HG03457 (cell line): ENCODE data around the gene NKAIN4.

Experiments
- ATAC-seq: cut with Tn5 transposase; IDR thresholded peaks from one replicate; pipeline ENCODE4 v1.9.1; 2021; ENCODE audit warnings: moderate number of reproducible peaks; ENCODE audit not compliant: unreplicated experiment

NKAIN4 gene

DNA sequence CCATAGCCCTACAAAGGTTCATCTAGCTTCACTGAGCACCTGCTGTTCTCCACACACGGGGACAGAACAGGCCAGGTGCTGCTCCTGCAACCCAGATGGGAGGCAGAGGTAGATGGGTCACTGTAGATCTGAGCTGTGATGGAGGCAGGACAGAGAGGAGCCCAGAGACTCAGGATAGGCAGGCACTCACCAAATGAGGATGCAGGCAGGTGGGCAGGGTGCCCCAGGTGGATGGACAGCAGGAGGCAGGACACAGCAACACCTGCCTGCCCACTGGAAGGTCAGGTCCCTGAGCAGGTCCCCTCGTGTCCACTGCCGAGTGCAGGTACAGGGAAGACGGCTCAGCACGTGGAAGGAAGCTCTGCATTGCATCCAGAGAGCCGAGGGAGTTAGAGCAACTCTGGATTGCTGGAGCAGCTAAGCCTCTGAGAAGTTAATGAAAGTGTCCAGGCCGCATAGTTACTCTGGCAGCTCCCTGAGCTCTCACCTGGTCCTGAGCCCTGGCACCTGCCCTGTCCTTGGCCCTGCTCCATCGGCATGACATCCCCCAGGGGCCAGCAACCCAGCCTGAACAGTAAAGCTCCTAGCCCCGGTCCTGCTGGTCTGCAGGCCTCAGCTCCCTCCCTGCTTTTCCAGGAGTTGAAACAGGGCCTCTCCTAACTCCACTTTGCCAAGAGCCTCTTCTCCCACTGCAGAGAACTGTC is 33.4 kb downstream of the NKAIN4 start:
- no peak for ATAC-seq

DNA sequence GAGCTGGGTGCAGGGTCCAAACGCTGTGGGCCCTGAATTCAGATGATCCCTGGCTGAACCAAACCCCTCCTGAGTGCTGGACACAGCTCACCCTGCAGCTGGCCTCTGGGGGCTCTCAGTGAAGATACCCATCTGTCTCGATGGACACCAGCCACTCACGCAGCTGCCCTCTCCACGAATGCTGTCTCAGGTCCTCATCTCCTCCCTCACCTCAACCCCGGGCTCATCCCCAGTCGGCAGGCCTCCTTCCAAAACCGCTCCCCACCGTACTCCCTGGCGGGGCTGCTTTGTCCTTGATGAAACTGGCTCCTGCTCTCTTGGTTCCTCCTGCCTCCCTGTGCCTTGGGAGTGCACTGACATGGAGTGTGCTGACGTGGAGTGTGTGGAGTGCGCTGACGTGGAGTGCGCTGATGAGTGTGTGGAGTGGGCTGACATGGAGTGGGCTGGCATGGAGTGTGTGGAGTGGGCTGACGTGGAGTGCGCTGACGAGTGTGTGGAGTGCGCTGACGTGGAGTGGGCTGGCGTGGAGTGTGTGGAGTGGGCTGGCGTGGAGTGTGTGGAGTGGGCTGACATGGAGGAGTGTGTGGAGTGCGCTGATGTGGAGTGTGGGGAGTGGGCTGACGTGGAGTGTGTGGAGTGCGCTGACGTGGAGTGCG is 34.3 kb downstream of the NKAIN4 start:
- ATAC-seq, result no peak

- ATAC-seq, result no peak
Observed at GRCh38 chr20:63219447-63219821, 34.8 kb downstream of the NKAIN4 start.

DNA sequence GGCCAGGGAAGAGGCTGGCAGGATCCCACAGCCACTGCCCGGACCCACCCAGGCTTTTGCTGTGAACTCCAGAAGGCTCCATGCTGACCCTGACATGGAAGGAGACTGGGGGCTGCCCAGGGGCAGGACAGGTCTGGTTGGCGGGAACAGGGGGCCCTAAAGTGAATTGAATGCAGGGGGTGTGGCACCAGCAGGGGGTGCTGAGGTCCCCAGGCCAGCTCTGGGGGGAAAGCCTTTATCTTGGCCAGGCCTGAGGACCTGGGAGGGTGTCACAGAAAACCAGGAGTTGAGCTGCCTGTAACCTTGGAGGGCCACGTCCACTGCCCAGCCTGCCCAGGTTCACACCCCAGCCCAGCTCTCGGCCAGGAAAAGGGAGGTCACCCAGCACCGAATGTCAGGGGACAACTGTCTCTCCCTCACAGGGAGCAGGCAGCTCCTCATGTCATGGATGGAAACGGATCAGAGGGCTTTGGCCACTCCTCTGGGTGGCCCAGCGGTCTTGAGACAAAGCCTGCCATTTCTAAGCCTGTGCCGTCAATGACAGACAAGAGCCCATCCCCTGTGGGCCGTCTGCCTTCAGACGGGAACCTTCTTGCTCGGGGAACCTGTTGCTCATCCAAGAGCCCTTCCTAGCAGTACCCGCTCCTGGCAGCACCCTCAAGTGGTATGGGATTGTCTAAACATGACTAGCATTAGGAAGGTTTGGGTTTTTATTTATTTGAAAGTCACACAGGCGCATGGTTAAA is 35.4 kb downstream of the NKAIN4 start:
- no peak for ATAC-seq

DNA sequence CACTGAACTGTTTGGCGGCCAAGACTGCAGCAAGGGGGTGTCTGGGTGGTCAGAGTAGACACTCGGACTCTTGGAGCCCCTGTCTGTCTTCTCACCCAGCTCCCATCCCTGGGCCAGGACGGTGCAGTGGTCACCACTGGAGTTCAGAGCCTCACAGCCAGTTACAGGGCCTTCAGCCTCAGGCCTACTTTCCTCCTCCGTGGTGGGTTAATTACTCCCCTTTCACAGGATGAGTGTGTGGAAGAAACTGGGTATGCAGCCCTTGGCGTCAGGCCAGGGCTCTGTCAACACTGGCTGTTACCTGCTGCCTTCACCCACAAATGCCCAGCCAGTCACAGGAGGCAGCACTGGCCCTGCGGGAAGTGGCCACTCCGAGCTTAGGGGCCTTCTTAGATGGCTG is 36.6 kb downstream of the NKAIN4 start:
- ATAC-seq, result no peak

GRCh38 chr20:63216849-63217471 is 37.3 kb downstream of the NKAIN4 start:
- no peak for ATAC-seq

- peak; percentile 62 for ATAC-seq
Observed at GRCh38 chr20:63216041-63216848, 38.0 kb downstream of the NKAIN4 start, which contains the start of gene YTHDF1. Gene YTHDF1 (minus strand): TSS chr20:63216131. CDS start chr20:63215892, 239 bp downstream.

DNA sequence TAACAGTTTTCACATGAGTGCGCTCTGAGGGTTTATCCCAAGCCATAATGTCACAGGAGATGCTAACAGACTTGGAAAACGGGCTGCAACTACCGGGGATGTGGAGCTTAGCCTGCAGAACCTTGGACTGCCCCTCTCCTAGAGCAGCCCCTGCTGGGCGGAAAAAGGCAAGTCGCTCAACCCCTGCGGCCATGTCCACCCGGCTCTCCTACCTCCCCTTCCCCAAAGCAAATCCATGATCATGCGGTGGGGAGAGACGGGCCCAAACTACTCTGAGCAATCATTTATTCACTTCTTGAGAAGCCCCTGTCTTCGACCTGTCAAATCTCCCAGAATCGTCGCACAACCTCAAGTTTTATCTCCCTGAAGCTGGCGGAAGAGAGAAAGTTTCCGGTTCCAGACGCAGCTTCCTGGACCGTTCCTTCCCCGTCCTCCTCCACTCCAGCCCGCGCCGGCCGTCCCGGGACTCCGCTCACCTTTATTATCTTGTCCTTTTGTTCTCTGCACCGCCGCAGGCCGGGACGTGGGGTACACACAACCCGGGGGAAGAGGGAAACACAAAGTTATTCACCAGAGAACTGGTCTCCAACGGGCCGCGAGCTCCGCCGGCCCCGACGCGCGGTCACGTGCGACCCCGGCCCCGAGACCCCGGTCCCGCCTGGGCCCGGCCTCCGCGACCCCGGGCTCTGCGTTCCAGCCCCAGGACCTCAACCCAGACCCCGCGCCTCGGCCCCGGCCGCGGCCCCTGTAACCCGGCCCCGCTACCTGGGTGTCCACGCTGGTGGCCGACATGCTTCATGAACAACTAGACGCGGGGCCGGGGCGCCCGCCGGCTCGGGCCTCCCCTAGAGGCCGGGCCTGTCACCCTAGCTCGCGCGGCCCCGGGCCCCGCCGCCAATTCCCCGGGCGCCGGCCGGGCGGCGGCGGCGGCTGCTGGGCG is 38.9 kb downstream of the NKAIN4 start:
- ATAC-seq, result no peak

DNA sequence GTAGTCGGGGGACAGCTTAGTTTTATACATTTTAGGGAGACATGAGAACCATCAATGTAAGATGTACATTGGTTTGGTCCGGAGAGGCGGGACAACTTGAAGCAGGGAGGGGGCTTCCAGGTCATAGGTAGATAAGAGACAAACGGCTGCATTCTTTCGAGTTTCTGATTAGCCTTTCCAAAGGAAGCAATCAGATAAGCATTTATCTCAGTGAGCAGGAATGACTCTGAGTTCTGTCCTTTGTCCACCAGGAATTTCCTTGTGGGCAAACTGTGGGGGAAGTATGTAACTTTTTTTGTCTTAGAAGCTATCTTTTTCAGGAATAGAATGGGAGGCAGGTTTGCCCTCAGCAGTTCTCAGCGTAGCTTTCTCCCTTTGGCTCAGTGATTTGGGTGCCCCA is 39.7 kb downstream of the NKAIN4 start:
- no peak for ATAC-seq

DNA sequence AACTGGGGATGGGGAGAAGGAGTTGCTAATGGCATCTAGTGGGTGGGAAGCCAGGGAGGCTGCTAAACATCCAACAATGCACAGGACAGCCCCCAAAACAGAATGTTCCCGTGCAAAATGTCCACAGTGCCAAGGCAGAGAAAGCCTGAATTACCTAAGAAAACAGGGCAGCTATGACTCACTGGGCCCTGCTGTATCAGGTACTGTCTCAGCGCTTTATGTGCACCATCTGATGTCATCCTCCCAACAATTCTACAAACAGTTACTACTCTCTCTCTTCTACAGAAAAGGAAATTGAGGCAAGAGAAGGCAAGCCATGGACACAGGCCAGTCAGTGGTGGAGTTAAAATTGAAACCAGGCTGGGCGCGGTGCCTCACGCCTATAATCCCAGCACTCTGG is 41.5 kb downstream of the NKAIN4 start:
- no peak for ATAC-seq

GRCh38 chr20:63212393-63212730 is 41.9 kb downstream of the NKAIN4 start:
- ATAC-seq, result no peak

DNA sequence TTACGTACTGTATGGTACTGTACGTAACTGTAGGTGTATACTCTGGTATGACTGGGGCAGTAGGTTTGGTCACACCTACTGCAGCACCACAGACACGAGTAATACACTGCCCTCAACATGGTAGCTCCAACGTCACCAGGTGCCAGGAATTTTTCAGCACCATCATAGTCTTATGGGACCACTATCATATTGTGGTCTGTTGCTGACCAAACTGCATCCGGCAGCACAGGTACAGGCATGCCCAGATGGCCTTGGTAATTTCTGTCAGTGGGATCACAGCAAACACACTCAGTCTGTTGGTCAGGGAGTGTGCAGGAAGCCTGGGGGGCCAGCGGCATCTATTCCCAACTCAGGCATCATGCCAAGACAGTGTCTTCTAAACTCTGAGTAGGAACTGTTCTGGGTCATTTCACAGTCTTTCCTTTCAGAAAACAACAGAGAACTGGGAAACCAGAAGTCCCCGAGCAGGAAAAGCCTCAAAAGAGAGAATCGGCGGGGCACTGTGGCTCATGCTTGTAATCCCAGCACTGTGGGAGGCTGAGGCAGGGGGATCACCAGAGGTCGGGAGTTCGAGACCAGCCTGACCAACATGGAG is 44.2 kb downstream of the NKAIN4 start:
- ATAC-seq, result no peak

- ATAC-seq, result no peak
Observed at GRCh38 chr20:63208346-63208909, 45.8 kb downstream of the NKAIN4 start.

DNA sequence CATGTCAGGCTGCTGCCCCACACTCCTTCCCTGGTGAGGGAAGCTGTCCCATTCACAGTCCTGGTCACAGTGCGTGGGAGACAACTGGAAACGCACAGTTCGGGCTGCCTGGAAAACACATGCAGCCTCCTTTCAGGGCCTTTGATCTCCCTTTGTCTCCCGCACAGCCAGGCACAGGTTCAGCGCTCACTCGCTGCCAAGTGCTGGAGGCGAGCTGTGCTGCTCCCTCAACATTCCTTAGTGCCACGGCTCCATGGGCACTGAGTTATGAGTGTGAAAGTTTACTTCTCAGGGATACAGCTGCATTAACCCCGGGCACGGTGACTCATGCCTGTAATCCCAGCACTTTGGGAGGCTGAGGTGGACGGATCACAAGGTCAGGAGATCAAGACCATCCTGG is 47.4 kb downstream of the NKAIN4 start:
- no peak for ATAC-seq

DNA sequence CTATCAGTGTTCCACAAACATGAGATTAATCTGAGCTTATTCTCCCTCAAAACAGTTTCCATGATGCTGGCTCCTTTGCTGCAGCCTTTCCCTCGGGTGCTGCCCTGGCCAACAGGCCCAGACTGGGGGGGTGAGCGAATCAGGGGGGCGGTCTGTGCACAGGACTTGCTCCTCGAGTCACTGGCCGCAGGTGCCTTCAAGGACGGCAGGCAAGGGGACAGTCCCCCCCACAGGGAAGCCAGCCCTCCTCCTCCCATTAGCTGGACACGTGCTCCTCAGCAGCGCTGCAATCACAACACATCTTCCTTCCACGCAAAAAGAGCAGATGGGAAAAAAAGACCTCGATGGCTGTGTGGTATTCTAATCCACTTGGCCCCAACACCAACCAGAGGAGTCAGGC is 48.4 kb downstream of the NKAIN4 start:
- ATAC-seq, result no peak

DNA sequence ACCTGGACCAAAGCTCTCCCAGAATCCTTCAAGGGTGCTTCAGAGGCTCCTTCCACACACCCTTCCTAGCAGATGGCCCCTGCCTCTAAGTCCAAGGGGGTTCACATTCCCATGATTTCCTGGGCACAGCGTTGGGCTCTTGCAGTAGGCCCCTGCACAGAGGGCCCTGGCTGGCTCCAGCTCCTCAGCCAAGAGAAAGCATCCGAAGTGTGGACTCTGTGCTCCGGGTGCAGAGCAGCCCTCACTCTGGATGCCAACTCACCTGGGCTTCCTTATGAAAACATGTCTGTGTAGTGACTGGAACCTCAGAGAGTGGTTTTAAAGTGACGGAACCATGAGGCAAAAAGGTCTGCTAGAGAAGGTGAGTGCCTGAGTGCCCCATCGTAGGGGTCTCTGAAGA is 49.9 kb downstream of the NKAIN4 start:
- ATAC-seq, result no peak

- ATAC-seq, result no peak
Observed at GRCh38 chr20:63202811-63203526, 51.3 kb downstream of the NKAIN4 start.

- no peak for ATAC-seq
Observed at GRCh38 chr20:63202021-63202420, 52.2 kb downstream of the NKAIN4 start.
